Activated B cell treated with CpG ODN at 0.5 μM for 24 hours (primary cell): ENCODE measurements around the gene C20orf144. TPM values are rescaled to one million over a fixed set of nuclear protein-coding genes. Genes with fewer than 3 reads are reported as not detected.

Experiments used
- ATAC-seq: fragments of 200-7000 bp; cut with Tn5 transposase; one replicate; pipeline ENCODE4 v1.10.0; 2021; ENCODE audit warnings: low read depth, mild to moderate bottlenecking, moderate library complexity
- CTCF ChIA-PET: fragments of 350-600 bp; sonication (Branson Sonifier 250); formaldehyde crosslinking; loops from one replicate; lab custom pipeline; 2021; ENCODE audit warnings: antibody characterized with exemption; lab: Charles Lee
- POLR2A ChIA-PET: fragments of 350-600 bp; sonication (Branson Sonifier 250); formaldehyde crosslinking; loops from one replicate; lab custom pipeline; 2021; ENCODE audit warnings: antibody characterized with exemption; lab: Charles Lee
- DNase-seq: peaks from one replicate; pipeline ENCODE4 v3.0.0; 2022
- H3K27ac Mint-ChIP-seq: one replicate; pipeline ENCODE4 v1.8.0; 2020; ENCODE audit warnings: mixed read lengths
- H3K27me3 Mint-ChIP-seq: one replicate; pipeline ENCODE4 v1.8.0; 2021; ENCODE audit warnings: mixed read lengths
- H3K36me3 Mint-ChIP-seq: one replicate; pipeline ENCODE4 v1.8.0; 2021; ENCODE audit warnings: low read depth, mixed read lengths
- H3K4me1 Mint-ChIP-seq: one replicate; pipeline ENCODE4 v1.8.0; 2021; ENCODE audit warnings: mixed read lengths
- H3K4me3 Mint-ChIP-seq: one replicate; pipeline ENCODE4 v1.8.0; 2020; ENCODE audit warnings: mild to moderate bottlenecking, mixed read lengths
- H3K9me3 Mint-ChIP-seq: one replicate; pipeline ENCODE4 v1.8.0; 2020; ENCODE audit warnings: mixed read lengths
- intact Hi-C: fragments of 100-400 bp; cut with micrococcal nuclease; formaldehyde crosslinking; loops from one replicate; pipeline ENCODE4 v1.15.1; 2024
- total RNA-seq: library from RNA; stranded (reverse); gene quantifications from 2 replicates; pipeline ENCODE4 v1.2.3, GENCODE V29; 2022
- TF ChIP-seq, protein P1 (sequence below): fragments of 200-600 bp; IDR thresholded peaks from one replicate; pipeline ENCODE4 v1.8.0; 2022; ENCODE audit warnings: antibody characterized with exemption, mild to moderate bottlenecking

Gene C20orf144
- total RNA-seq, 1 donor from 2014 or later: 0.20 TPM

DNA sequence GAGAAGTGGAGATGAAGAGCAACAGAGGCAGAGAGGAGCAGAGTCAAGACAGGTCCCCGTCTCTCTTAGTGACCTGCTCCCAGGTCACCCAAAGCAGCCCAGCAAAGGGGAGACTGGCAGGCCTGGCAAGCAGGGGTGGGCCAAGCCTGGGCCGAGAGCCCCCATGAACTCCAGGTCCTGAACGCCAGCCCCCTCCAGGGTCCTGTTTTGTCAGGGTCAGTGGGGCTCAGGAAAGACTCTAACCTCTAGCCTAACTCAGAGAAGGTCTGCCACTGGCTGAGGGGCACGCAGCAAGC, 10.9 kb downstream of the C20orf144 start:
- TF ChIP-seq, protein P1, sequence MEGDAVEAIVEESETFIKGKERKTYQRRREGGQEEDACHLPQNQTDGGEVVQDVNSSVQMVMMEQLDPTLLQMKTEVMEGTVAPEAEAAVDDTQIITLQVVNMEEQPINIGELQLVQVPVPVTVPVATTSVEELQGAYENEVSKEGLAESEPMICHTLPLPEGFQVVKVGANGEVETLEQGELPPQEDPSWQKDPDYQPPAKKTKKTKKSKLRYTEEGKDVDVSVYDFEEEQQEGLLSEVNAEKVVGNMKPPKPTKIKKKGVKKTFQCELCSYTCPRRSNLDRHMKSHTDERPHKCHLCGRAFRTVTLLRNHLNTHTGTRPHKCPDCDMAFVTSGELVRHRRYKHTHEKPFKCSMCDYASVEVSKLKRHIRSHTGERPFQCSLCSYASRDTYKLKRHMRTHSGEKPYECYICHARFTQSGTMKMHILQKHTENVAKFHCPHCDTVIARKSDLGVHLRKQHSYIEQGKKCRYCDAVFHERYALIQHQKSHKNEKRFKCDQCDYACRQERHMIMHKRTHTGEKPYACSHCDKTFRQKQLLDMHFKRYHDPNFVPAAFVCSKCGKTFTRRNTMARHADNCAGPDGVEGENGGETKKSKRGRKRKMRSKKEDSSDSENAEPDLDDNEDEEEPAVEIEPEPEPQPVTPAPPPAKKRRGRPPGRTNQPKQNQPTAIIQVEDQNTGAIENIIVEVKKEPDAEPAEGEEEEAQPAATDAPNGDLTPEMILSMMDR: no peak
- CTCF ChIA-PET: interaction anchor here (1.0 kb wide), 1 partner anchor 217 kb away, joined by 3 read pairs; no protein-coding TSS in a partner anchor
- no peaks in the 10 kb centered on the region for H3K9me3 Mint-ChIP-seq
- peak overlapping the region; percentile 86 for H3K4me3 Mint-ChIP-seq
- intact Hi-C loops: no loop called here
- POLR2A ChIA-PET: interaction anchor here (1.1 to 1.2 kb wide), 2 partner anchors 9 to 10 kb away, joined by 3 to 4 read pairs; no protein-coding TSS in a partner anchor
- DNase-seq: no peak
- no peak for ATAC-seq
- no peaks in the 10 kb centered on the region for H3K36me3 Mint-ChIP-seq
- H3K27ac Mint-ChIP-seq: no peak overlapping the region
- H3K4me1 Mint-ChIP-seq: peaks cover 22% of the 10 kb centered on the region
- no peaks in the 10 kb centered on the region for H3K27me3 Mint-ChIP-seq

DNA sequence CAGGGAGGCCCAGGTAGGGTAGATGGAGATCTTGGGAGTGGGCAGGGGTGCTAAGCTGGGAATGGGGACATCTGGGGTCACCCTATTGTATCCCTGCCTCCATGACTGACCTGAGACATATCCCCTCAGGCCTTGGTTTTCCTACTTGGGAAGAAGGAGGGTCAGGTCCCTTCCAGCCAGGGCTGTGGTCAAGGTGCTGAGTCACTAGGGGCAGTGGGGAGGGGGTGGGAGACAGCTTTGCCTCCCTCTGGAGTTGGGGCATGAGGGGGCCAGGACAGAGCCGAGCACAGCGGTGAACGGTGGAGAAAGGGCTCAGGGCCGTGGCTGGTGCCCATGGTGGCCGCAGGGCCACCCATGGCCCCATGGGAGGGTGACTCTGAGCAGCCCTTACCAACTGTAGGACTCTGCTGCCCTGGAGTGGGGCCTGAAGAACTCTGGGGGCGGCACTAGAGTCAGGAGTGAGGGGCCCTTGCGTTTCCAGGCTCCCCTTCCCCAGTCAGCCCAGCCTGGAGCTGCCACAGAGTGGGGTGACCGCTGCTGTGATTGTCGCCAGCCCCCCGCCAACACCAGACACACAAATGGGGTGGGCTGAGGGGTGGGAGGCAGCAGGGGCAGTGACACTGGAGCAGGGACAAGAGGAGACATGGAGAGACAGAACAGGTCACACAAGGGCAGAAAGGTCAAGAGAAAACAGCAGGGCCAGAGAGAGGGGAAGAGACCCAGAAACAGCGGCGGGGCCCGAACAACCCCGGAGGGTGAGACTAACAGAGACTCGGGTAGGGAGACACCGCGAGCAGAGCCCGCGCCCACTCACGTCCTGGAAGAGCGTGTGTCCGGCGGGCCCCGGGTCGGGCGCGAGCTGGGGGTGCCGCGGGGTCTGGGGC, 11.5 kb downstream of the C20orf144 start:
- DNase-seq: no peak
- Mint-ChIP-seq H3K4me3 (peak overlapping the region; percentile 86), H3K4me1 (peaks cover 18% of the 10 kb centered on the region), H3K36me3 (no peaks in the 10 kb centered on the region), H3K9me3 (no peaks in the 10 kb centered on the region), H3K27ac (peak overlapping the region; percentile 30), H3K27me3 (no peaks in the 10 kb centered on the region)
- TF ChIP-seq, protein P1: no peak
- ChIA-PET CTCF (interaction anchor here (1.0 kb wide), 1 partner anchor 218 kb away, joined by 3 read pairs; no protein-coding TSS in a partner anchor), POLR2A (interaction anchor here (0.6 to 1.1 kb wide), 3 partner anchors 9 to 255 kb away, joined by 3 read pairs; no protein-coding TSS in a partner anchor)
- intact Hi-C loops: loop anchor here (1.0 kb wide), 1 partner anchor 7 kb away; the partner anchor contains the start of gene ACTL10
- ATAC-seq: no peak

DNA sequence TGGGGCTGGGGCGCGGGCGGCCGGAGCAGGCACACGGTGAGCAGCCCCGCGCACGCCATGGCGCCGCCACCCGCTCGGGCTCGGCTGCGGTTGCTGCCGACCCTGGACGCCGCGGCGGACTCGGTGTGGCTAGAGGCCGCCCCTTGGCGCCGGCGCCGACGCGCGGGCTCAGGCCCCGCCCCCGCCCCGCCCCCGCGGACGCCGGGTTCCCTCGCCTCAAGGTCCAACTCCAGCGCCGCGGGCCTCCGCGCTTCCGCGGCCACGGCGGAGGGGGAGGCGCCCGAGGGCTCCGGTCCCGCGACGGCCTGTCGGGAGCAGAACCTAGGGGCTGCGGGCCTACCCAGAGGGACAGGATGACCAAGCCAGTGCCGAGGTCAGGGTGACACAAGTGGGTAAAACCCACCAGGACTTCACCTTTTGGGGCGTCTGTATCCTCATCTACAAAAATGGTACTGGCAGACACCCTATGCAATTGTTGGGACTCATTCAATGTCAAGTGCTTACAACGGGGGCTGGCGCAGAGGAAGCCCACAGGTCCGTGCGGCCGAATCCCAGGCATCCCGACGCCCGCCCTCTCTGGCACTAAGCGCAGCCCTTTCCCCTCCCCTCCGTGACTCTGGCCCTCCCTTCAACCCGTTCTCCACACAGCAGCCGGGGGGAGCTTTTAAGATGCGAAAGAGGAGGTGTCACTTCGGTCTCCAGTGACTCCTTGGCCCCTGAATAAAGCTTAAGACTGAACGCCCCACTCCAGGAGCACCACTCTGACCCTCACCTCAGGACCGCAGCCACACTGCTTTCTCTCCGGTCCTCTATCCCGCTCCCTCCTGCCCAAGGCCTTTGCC, 12.4 kb downstream of the C20orf144 start, which contains the start of gene NECAB3:
Gene NECAB3, minus strand, starts transcription at position 135 of the 842 bp plus-strand sequence. Its CDS starts 76 bp downstream, at position 59.
- TF ChIP-seq, protein P1: no peak
- Mint-ChIP-seq H3K4me3 (peak within 1 kb of the TSS; percentile 86), H3K27ac (peak within 1 kb of the TSS; percentile 30), H3K36me3 (no peaks in the 10 kb centered on the region), H3K4me1 (peaks cover 25% of the 10 kb centered on the region), H3K27me3 (no peaks in the 10 kb centered on the region), H3K9me3 (no peaks in the 10 kb centered on the region)
- DNase-seq (peak; percentile 77), ATAC-seq (peak; percentile 93)
- ChIA-PET POLR2A (interaction anchor here (0.6 to 2.3 kb wide), 3 partner anchors 8 to 256 kb away, joined by 3 to 12 read pairs (median 4); partner anchors contain the start of gene ACTL10), CTCF (no interaction called here)
- intact Hi-C loops: loop anchor here (1.0 kb wide), 1 partner anchor 8 kb away; the partner anchor contains the start of gene ACTL10

DNA sequence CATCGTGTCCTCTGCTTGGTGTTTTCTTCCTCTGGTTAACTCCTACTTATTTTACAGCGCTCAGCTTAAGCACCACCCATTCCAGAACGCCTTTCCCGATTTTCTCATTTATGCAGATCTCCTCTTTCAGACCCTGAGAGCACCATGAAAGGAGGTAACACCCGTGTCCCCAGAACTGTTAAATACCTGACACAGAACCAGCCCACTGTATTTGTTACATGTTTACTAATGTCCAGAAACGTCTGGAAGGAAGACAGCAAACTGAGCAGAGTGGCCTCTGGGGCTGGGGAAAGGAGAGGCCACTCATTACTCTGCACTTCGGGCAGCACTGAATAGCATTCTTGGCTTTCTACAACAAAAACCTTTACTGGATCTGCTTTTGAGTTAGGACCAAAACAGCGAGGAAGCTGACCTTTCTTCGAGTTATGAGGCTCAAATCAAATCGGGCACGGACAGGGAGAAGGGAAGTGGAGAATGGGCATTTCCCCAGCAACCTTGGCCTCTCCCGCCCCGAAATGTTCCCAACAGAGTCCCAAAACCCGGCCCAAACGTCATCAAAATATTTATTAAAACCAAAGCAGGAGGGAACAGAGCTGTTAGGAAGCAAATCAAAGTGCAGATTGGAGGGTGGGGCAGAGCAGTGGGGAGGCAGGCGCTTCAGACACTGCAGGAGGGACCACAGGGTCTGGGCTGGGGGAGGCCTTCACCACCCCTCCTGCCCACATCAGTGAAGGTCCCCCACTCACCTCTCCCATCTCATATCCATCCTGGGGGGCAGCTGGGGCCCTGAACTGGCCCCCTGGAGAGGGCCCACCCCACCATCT, 13.2 kb downstream of the C20orf144 start:
- no peaks in the 10 kb centered on the region for H3K27me3 Mint-ChIP-seq
- peaks cover 32% of the 10 kb centered on the region for H3K4me1 Mint-ChIP-seq
- no peak for ATAC-seq
- intact Hi-C loops: no loop called here
- H3K4me3 Mint-ChIP-seq: peak overlapping the region; percentile 71
- TF ChIP-seq, protein P1: no peak
- no peak overlapping the region for H3K27ac Mint-ChIP-seq
- CTCF ChIA-PET: no interaction called here
- H3K36me3 Mint-ChIP-seq: no peaks in the 10 kb centered on the region
- H3K9me3 Mint-ChIP-seq: no peaks in the 10 kb centered on the region
- POLR2A ChIA-PET: interaction anchor here (1.6 to 2.3 kb wide), 2 partner anchors 8 to 10 kb away, joined by 4 to 12 read pairs; partner anchors contain the start of gene ACTL10
- no peak for DNase-seq
